PC-3 (cell line): Measurements from ENCODE around the gene LRCOL1. TPM values are rescaled to one million over a fixed set of nuclear protein-coding genes. Genes with fewer than 3 reads are reported as not detected.

Experiments used
- ATAC-seq: fragments of 200-7000 bp; cut with Tn5 transposase; 2 replicates; pipeline ENCODE4 v1.9.1; 2020; ENCODE audit warnings: mild to moderate bottlenecking, moderate library complexity
- BruUV-seq: library from RNA; stranded (reverse); fragments of 400-500 nt; replicated peaks from 2 replicates; lab custom pipeline; 2021; lab: Mats Ljungman, UMichigan
- CTCF ChIA-PET: fragments of 300-600 bp; sonication (Branson Sonifier 250); formaldehyde crosslinking; loops from one replicate; lab custom pipeline; 2022; ENCODE audit warnings: antibody characterized with exemption; lab: Charles Lee
- POLR2A ChIA-PET: fragments of 300-600 bp; sonication (Branson Sonifier 250); formaldehyde crosslinking; loops from one replicate; lab custom pipeline; 2022; ENCODE audit warnings: antibody characterized with exemption; ENCODE audit not compliant: unreplicated experiment; lab: Charles Lee
- DNase-seq: peaks from one replicate; pipeline ENCODE4 v3.0.0-alpha.2; 2015
- H2AFZ ChIP-seq: fragments of 300-600 bp; sonication (generic); 2 replicates; pipeline ENCODE4 v1.6.0; 2016; ENCODE audit warnings: antibody characterized with exemption, low read length
- H3F3A ChIP-seq: fragments of 300-600 bp; sonication (generic); one replicate; pipeline ENCODE4 v1.6.0; 2017; ENCODE audit warnings: antibody characterized with exemption, low read length, control low read depth, mild to moderate bottlenecking; ENCODE audit not compliant: unreplicated experiment
- H3K27ac ChIP-seq: fragments of 300-600 bp; sonication (generic); 2 replicates; pipeline ENCODE4 v1.5.1; 2016; ENCODE audit warnings: mild to moderate bottlenecking, low read length
- H3K27me3 ChIP-seq: fragments of 300-600 bp; sonication (generic); 2 replicates; pipeline ENCODE4 v1.6.1; 2016; ENCODE audit warnings: low read length, mixed read lengths
- H3K36me3 ChIP-seq: fragments of 300-600 bp; sonication (generic); 2 replicates; pipeline ENCODE4 v1.6.1; 2016; ENCODE audit warnings: low read depth, mixed run types, low read length, mixed read lengths
- H3K4me1 ChIP-seq: fragments of 300-600 bp; sonication (generic); 2 replicates; pipeline ENCODE4 v1.5.1; 2016; ENCODE audit warnings: low read length; ENCODE audit not compliant: insufficient read depth
- H3K4me2 ChIP-seq: fragments of 300-600 bp; sonication (generic); 2 replicates; pipeline ENCODE4 v1.6.0; 2016; ENCODE audit warnings: low read length
- H3K4me3 ChIP-seq: fragments of 300-600 bp; sonication (generic); 2 replicates; pipeline ENCODE4 v1.5.1; 2016; ENCODE audit warnings: mild to moderate bottlenecking, low read length, mixed read lengths
- H3K79me2 ChIP-seq: fragments of 300-600 bp; sonication (generic); 2 replicates; pipeline ENCODE4 v1.6.1; 2017; ENCODE audit warnings: low read length, mixed read lengths
- H3K9ac ChIP-seq: fragments of 300-600 bp; sonication (generic); 2 replicates; pipeline ENCODE4 v1.6.0; 2016; ENCODE audit warnings: mild to moderate bottlenecking, low read length
- H3K9me2 ChIP-seq: fragments of 300-600 bp; sonication (generic); replicated peaks from 2 replicates; pipeline ENCODE4 v1.6.1; 2016; ENCODE audit warnings: mixed run types, low read length, mixed read lengths
- H3K9me3 ChIP-seq: fragments of 300-600 bp; sonication (generic); 2 replicates; pipeline ENCODE4 v1.6.1; 2016; ENCODE audit warnings: low read length, mixed read lengths
- H4K20me1 ChIP-seq: fragments of 300-600 bp; sonication (generic); 2 replicates; pipeline ENCODE4 v1.6.1; 2016; ENCODE audit warnings: low read length, mixed read lengths
- EZH2 ChIP-seq: fragments of 300-600 bp; sonication (generic); IDR thresholded peaks from one replicate; pipeline ENCODE4 v1.6.1; 2017; ENCODE audit warnings: antibody characterized with exemption, mild to moderate bottlenecking, low read length; ENCODE audit not compliant: unreplicated experiment
- EZH2phosphoT487 ChIP-seq: fragments of 300-600 bp; sonication (generic); IDR thresholded peaks from 2 replicates; pipeline ENCODE4 v1.6.1; 2018; ENCODE audit warnings: mild to moderate bottlenecking, antibody characterized with exemption, low read length, borderline replicate concordance
- intact Hi-C: fragments of 100-400 bp; cut with micrococcal nuclease; formaldehyde crosslinking; loops from 2 replicates; pipeline ENCODE4 v1.9.0; 2023
- total RNA-seq: library from RNA; depleted of rRNA; stranded (reverse); fragments of >200 nt; gene quantifications from 2 replicates; pipeline ENCODE4 v1.2.3, GENCODE V29; 2014
- TF ChIP-seq, protein P1 (sequence below): fragments of 300-600 bp; sonication (generic); conservative IDR thresholded peaks from 2 replicates; pipeline ENCODE4 v1.5.1; 2017; ENCODE audit warnings: antibody characterized with exemption, low read depth, mild to moderate bottlenecking, low read length

LRCOL1 gene
- total RNA-seq, 1 experiment from 2014 or later: not detected

- POLR2A ChIA-PET: interaction anchor here (0.6 kb wide), 1 partner anchor 20 kb away, joined by 3 read pairs; no protein-coding TSS in a partner anchor
- H3K4me2 ChIP-seq: no peak overlapping the region
- H3K36me3 ChIP-seq: peaks cover 19% of the 10 kb centered on the region
- no peaks in the 10 kb centered on the region for H3K4me1 ChIP-seq
- H3K9me2 ChIP-seq: no peaks in the 10 kb centered on the region
- H2AFZ ChIP-seq: no peak overlapping the region
- TF ChIP-seq EZH2phosphoT487: no peak
- H4K20me1 ChIP-seq: no peaks in the 10 kb centered on the region
- CTCF ChIA-PET: no interaction called here
- no peak overlapping the region for H3K27ac ChIP-seq
- no peak overlapping the region for H3K4me3 ChIP-seq
- no TSS peak for BruUV-seq
- H3K27me3 ChIP-seq: no peaks in the 10 kb centered on the region
- ATAC-seq (no peak), DNase-seq (no peak)
- intact Hi-C loops: no loop called here
- no peaks in the 10 kb centered on the region for H3K79me2 ChIP-seq
- H3K9ac ChIP-seq: no peak overlapping the region
- H3K9me3 ChIP-seq: no peaks in the 10 kb centered on the region
- no peaks in the 10 kb centered on the region for H3F3A ChIP-seq
Measured at GRCh38 chr12:132572801-132573760, 37.3 kb downstream of the LRCOL1 start.

DNA sequence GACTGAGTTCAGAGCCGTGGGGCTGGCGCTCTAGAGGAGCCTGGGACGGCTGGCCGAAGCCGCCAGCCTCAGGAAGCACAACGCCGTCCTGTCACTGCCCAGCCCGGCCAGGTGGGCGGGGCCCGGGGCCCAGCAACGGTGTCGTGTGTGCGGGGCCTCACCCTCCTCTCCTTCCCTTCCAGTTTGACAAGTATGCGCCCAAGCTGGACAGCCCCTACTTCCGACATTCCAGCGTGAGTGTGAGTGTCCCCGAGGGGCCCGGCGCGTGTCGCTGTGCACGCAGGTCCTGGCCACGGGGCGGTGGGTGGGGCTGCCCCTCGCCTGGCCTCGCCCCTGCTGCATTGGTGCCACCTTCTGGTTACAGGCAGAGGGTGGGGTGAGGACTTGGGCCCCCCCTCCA, 38.3 kb downstream of the LRCOL1 start:
- H3F3A ChIP-seq: no peaks in the 10 kb centered on the region
- TF ChIP-seq, protein P1, sequence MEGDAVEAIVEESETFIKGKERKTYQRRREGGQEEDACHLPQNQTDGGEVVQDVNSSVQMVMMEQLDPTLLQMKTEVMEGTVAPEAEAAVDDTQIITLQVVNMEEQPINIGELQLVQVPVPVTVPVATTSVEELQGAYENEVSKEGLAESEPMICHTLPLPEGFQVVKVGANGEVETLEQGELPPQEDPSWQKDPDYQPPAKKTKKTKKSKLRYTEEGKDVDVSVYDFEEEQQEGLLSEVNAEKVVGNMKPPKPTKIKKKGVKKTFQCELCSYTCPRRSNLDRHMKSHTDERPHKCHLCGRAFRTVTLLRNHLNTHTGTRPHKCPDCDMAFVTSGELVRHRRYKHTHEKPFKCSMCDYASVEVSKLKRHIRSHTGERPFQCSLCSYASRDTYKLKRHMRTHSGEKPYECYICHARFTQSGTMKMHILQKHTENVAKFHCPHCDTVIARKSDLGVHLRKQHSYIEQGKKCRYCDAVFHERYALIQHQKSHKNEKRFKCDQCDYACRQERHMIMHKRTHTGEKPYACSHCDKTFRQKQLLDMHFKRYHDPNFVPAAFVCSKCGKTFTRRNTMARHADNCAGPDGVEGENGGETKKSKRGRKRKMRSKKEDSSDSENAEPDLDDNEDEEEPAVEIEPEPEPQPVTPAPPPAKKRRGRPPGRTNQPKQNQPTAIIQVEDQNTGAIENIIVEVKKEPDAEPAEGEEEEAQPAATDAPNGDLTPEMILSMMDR: no peak
- no peak for TF ChIP-seq EZH2phosphoT487
- TF ChIP-seq EZH2: no peak
- no peak for DNase-seq
- H4K20me1 ChIP-seq: peaks cover 3% of the 10 kb centered on the region; the same call in 1 of the 2 replicates
- H3K4me2 ChIP-seq: no peak overlapping the region
- H2AFZ ChIP-seq: no peak overlapping the region
- no peaks in the 10 kb centered on the region for H3K4me1 ChIP-seq
- ATAC-seq: no peak
- H3K9ac ChIP-seq: no peak overlapping the region
- peaks cover 17% of the 10 kb centered on the region for H3K36me3 ChIP-seq
- no peak overlapping the region for H3K27ac ChIP-seq
- H3K79me2 ChIP-seq: peaks cover 2% of the 10 kb centered on the region; the same call in 1 of the 2 replicates
- H3K9me3 ChIP-seq: no peaks in the 10 kb centered on the region
- H3K9me2 ChIP-seq: no peaks in the 10 kb centered on the region
- POLR2A ChIA-PET: no interaction called here
- intact Hi-C loops: no loop called here
- BruUV-seq: no TSS peak
- H3K27me3 ChIP-seq: no peaks in the 10 kb centered on the region
- H3K4me3 ChIP-seq: no peak overlapping the region
- CTCF ChIA-PET: no interaction called here

GRCh38 chr12:132571598-132571997, 38.8 kb downstream of the LRCOL1 start:
- Histone ChIP-seq H3K4me3 (no peak overlapping the region), H3K27me3 (no peaks in the 10 kb centered on the region), H3F3A (no peaks in the 10 kb centered on the region), H3K27ac (no peak overlapping the region), H3K4me1 (no peaks in the 10 kb centered on the region), H3K4me2 (no peak overlapping the region), H2AFZ (no peak overlapping the region), H3K79me2 (peaks cover 8% of the 10 kb centered on the region), H3K9ac (no peak overlapping the region), H3K9me3 (no peaks in the 10 kb centered on the region), H4K20me1 (peaks cover 4% of the 10 kb centered on the region; the same call in 1 of the 2 replicates), H3K36me3 (peaks cover 17% of the 10 kb centered on the region), H3K9me2 (no peaks in the 10 kb centered on the region)
- intact Hi-C loops: no loop called here
- POLR2A ChIA-PET: no interaction called here
- peak; percentile 17 for DNase-seq
- TF ChIP-seq, protein P1: no peak
- TF ChIP-seq EZH2phosphoT487 (no peak), EZH2 (no peak)
- BruUV-seq: no TSS peak
- CTCF ChIA-PET: no interaction called here
- ATAC-seq: no peak
